Activated T-helper 1 cell treated with anti-CD3 and anti-CD28 coated beads, Interleukin-2, amount 50 U/mL, for 16 hours (primary cell): ENCODE data around the gene GNG4.

Experiments used
- DNase-seq, 2 donors: peaks; one replicate each; pipeline ENCODE4 v3.0.0-alpha.2; 2020; ENCODE audit warnings: low read depth in 1 of 2, low spot score in 1 of 2

The GNG4 gene

GRCh38 chr1:235500971-235501540, 148.5 kb downstream of the GNG4 start:
- no peak for DNase-seq
